Astrocyte of the spinal cord (primary cell): Measurements from ENCODE around the gene SRGAP3.

Experiments used
- DNase-seq: peaks from one replicate; pipeline ENCODE4 v3.0.0; 2011; ENCODE audit warnings: low read depth, low spot score
- H3K4me3 ChIP-seq: 2 replicates; pipeline ENCODE4 v1.5.1; 2011; ENCODE audit warnings: low read depth, mild to moderate bottlenecking, low read length, moderate library complexity
- CTCF ChIP-seq: IDR thresholded peaks from 2 replicates; pipeline ENCODE4 v1.5.1; 2012; ENCODE audit warnings: low read depth, mild to moderate bottlenecking, low read length, inconsistent platforms
- in situ Hi-C: cut with HindIII; loops from 2 replicates; pipeline ENCODE4 v1.10.0; 2017; ENCODE audit warnings: low sequenced_read_pairs

Gene SRGAP3

GRCh38 chr3:9247361-9247940 is 2.0 kb downstream of the SRGAP3 start:
- no peak for DNase-seq
- no peak overlapping the region for H3K4me3 ChIP-seq
- in situ Hi-C loops: no loop called here
- no peak for TF ChIP-seq CTCF

GRCh38 chr3:9246189-9246588 is 3.3 kb downstream of the SRGAP3 start:
- H3K4me3 ChIP-seq: no peak overlapping the region
- no peak for TF ChIP-seq CTCF

GRCh38 chr3:9244495-9245183 is 4.8 kb downstream of the SRGAP3 start:
- no peak for DNase-seq
- H3K4me3 ChIP-seq: no peak overlapping the region
- TF ChIP-seq CTCF: no peak
- in situ Hi-C loops: no loop called here

More at GRCh38 chr3:9246189-9246588, 3.3 kb downstream of the SRGAP3 start:
- in situ Hi-C loops: no loop called here
- DNase-seq: no peak

- H3K4me3 ChIP-seq: no peak overlapping the region
- DNase-seq: no peak
- no peak for TF ChIP-seq CTCF
- in situ Hi-C loops: no loop called here
These were observed 7.5 kb downstream of the SRGAP3 start for GRCh38 chr3:9241956-9242355.

- DNase-seq: no peak
- no peak overlapping the region for H3K4me3 ChIP-seq
- in situ Hi-C loops: no loop called here
- no peak for TF ChIP-seq CTCF
These were observed 9.8 kb downstream of the SRGAP3 start for GRCh38 chr3:9239680-9240079.

- H3K4me3 ChIP-seq: no peak overlapping the region
- DNase-seq: no peak
- in situ Hi-C loops: no loop called here
- TF ChIP-seq CTCF: no peak
These were observed 10.6 kb downstream of the SRGAP3 start for GRCh38 chr3:9238721-9239295.
